Caco-2 (cell line): ENCODE results near the gene SPATA17. TPM values are rescaled to one million over a fixed set of nuclear protein-coding genes. Genes with fewer than 3 reads are reported as not detected.

Experiments
- BruUV-seq: library from RNA; stranded (reverse); fragments of 400-500 nt; replicated peaks from 2 replicates; lab custom pipeline; 2021; lab: Mats Ljungman, UMichigan
- CTCF ChIA-PET: fragments of 300-600 bp; sonication (Branson Sonifier 250); formaldehyde crosslinking; loops from one replicate; lab custom pipeline; 2022; ENCODE audit warnings: antibody characterized with exemption; lab: Charles Lee
- POLR2A ChIA-PET: fragments of 300-600 bp; sonication (Branson Sonifier 250); formaldehyde crosslinking; loops from one replicate; lab custom pipeline; 2022; ENCODE audit warnings: antibody characterized with exemption; lab: Charles Lee
- DNase-seq, 2 experiments: peaks; one replicate each; pipeline versions ENCODE4 v3.0.0 to v3.0.0-alpha.2; 2020 to 2022
- H3K27me3 ChIP-seq: replicated peaks from 2 replicates; pipeline ENCODE4 v1.6.0; 2011; ENCODE audit warnings: low read length; ENCODE audit not compliant: control insufficient read depth, insufficient read depth
- H3K36me3 ChIP-seq: 2 replicates; pipeline ENCODE4 v1.5.1; 2011; ENCODE audit warnings: low read length; ENCODE audit not compliant: control insufficient read depth, insufficient read depth
- H3K4me1 ChIP-seq: fragments of 250-450 bp; sonication (Bioruptor Pico); 2 replicates; pipeline ENCODE4 v1.5.1; 2020; ENCODE audit warnings: mild to moderate bottlenecking
- H3K4me3 ChIP-seq: 2 replicates; pipeline ENCODE4 v1.5.1; 2011; ENCODE audit warnings: low read depth, mild to moderate bottlenecking, control low read depth, low read length
- H3K9me3 ChIP-seq: fragments of 250-450 bp; sonication (Bioruptor Pico); 2 replicates; pipeline ENCODE4 v1.5.1; 2020; ENCODE audit warnings: mild to moderate bottlenecking, moderate library complexity
- H3K27ac Mint-ChIP-seq: one replicate; pipeline ENCODE4 v1.8.0; 2022; ENCODE audit warnings: mixed read lengths; ENCODE audit not compliant: unreplicated experiment
- H3K27me3 Mint-ChIP-seq: one replicate; pipeline ENCODE4 v1.8.0; 2022; ENCODE audit warnings: mixed read lengths; ENCODE audit not compliant: insufficient read depth, unreplicated experiment
- H3K36me3 Mint-ChIP-seq: one replicate; pipeline ENCODE4 v1.8.0; 2022; ENCODE audit warnings: mild to moderate bottlenecking, mixed read lengths; ENCODE audit not compliant: insufficient read depth, unreplicated experiment
- H3K4me1 Mint-ChIP-seq: one replicate; pipeline ENCODE4 v1.8.0; 2022; ENCODE audit warnings: low read depth, mixed read lengths; ENCODE audit not compliant: unreplicated experiment
- H3K4me3 Mint-ChIP-seq: one replicate; pipeline ENCODE4 v1.8.0; 2022; ENCODE audit warnings: mild to moderate bottlenecking, moderate library complexity, mixed read lengths; ENCODE audit not compliant: unreplicated experiment
- H3K9me3 Mint-ChIP-seq: one replicate; pipeline ENCODE4 v1.8.0; 2022; ENCODE audit warnings: mixed read lengths; ENCODE audit not compliant: unreplicated experiment
- intact Hi-C: fragments of 100-400 bp; cut with micrococcal nuclease; formaldehyde crosslinking; loops from one replicate; pipeline ENCODE4 v1.10.0; 2022; ENCODE audit not compliant: unreplicated experiment
- total RNA-seq: library from RNA; stranded (reverse); gene quantifications from 2 replicates; pipeline ENCODE4 v1.2.3, GENCODE V29; 2022
- TF ChIP-seq, protein P1 (sequence below), 2 experiments: fragments of 200-600 bp in 1 of 2; IDR thresholded peaks; 1 replicate in 1 of 2; 2 replicates in 1 of 2; pipeline versions ENCODE4 v1.5.1 to v1.8.0; 2011 to 2022; ENCODE audit warnings: antibody characterized with exemption in 1 of 2, control low read depth in 1 of 2, inconsistent platforms in 1 of 2, low read depth in 1 of 2, low read length in 1 of 2, mild to moderate bottlenecking in 1 of 2, moderate library complexity in 1 of 2; ENCODE audit not compliant: insufficient read depth in 1 of 2, severe bottlenecking in 1 of 2, unreplicated experiment in 1 of 2

Gene SPATA17
- total RNA-seq, 1 experiment from 2014 or later, result 1.1 TPM

DNA sequence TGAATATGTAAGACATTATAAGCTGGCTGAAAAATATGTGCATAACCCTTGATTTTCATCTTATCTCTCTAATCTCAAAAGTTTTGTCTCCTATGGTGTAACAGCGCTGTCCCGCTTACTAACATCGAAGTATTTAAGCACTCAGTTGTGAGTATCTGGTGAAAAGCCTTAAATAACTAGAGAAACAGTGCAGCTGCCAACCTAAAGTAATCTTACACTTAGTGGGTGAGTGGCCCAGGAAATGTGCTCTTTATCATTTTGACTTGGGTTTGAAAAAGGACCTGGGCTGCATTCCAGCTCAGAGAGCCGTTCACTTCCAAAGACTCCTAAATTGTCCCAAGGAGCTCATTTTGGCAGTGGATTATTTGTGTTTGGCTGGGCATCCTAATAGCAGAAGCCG lies 225.9 kb downstream of the SPATA17 start:
- no peaks in the 10 kb centered on the region for H3K9me3 ChIP-seq
- DNase-seq, result no peak
- no peaks in the 10 kb centered on the region for H3K36me3 ChIP-seq
- Mint-ChIP-seq H3K4me3 (no peak overlapping the region), H3K27ac (no peak overlapping the region), H3K4me1 (no peaks in the 10 kb centered on the region), H3K36me3 (no peaks in the 10 kb centered on the region), H3K27me3 (no peaks in the 10 kb centered on the region), H3K9me3 (peaks cover 10% of the 10 kb centered on the region)
- ChIA-PET POLR2A (no interaction called here), CTCF (no interaction called here)
- TF ChIP-seq, protein P1, sequence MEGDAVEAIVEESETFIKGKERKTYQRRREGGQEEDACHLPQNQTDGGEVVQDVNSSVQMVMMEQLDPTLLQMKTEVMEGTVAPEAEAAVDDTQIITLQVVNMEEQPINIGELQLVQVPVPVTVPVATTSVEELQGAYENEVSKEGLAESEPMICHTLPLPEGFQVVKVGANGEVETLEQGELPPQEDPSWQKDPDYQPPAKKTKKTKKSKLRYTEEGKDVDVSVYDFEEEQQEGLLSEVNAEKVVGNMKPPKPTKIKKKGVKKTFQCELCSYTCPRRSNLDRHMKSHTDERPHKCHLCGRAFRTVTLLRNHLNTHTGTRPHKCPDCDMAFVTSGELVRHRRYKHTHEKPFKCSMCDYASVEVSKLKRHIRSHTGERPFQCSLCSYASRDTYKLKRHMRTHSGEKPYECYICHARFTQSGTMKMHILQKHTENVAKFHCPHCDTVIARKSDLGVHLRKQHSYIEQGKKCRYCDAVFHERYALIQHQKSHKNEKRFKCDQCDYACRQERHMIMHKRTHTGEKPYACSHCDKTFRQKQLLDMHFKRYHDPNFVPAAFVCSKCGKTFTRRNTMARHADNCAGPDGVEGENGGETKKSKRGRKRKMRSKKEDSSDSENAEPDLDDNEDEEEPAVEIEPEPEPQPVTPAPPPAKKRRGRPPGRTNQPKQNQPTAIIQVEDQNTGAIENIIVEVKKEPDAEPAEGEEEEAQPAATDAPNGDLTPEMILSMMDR (IDR thresholded peaks at IDR 0.05; ENCODE audit: insufficient read depth in 1 of 2, low read depth in 1 of 2, low read length in 1 of 2, severe bottlenecking in 1 of 2, unreplicated experiment in 1 of 2), result no peak
- no peaks in the 10 kb centered on the region for H3K4me1 ChIP-seq
- no TSS peak for BruUV-seq
- no peaks in the 10 kb centered on the region for H3K27me3 ChIP-seq
- intact Hi-C loops, result no loop called here
- no peak overlapping the region for H3K4me3 ChIP-seq

DNA sequence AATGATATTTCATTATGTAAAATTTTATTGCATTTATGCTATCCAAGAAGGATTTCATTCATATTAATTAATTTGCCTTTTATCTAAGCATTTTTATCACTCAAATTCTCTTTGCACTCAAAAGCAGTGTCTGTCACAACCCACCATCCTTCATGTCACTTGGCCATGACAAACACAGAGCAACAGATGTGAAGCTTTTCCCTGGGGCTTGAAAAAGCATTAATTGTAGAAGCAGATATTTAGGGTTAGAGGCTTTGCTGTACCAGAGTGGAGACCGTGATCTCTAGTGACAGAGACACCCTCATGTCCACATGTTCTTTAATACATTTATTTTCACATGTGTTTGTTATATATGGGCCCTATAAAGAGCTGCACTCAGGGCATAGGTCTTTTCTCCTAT lies 230.5 kb downstream of the SPATA17 start:
- no peaks in the 10 kb centered on the region for H3K36me3 Mint-ChIP-seq
- no peak overlapping the region for H3K4me3 Mint-ChIP-seq
- Histone ChIP-seq H3K9me3 (no peaks in the 10 kb centered on the region), H3K36me3 (no peaks in the 10 kb centered on the region), H3K4me1 (no peaks in the 10 kb centered on the region), H3K27me3 (no peaks in the 10 kb centered on the region), H3K4me3 (no peak overlapping the region)
- H3K27me3 Mint-ChIP-seq, result peaks cover 3% of the 10 kb centered on the region
- TF ChIP-seq, protein P1 (IDR thresholded peaks at IDR 0.05; ENCODE audit: insufficient read depth in 1 of 2, low read depth in 1 of 2, low read length in 1 of 2, severe bottlenecking in 1 of 2, unreplicated experiment in 1 of 2), result no peak
- POLR2A ChIA-PET, result no interaction called here
- peaks cover 10% of the 10 kb centered on the region for H3K9me3 Mint-ChIP-seq
- no peak for DNase-seq
- BruUV-seq, result no TSS peak
- H3K4me1 Mint-ChIP-seq, result no peaks in the 10 kb centered on the region
- intact Hi-C loops, result no loop called here
- CTCF ChIA-PET, result no interaction called here
- no peak overlapping the region for H3K27ac Mint-ChIP-seq

DNA sequence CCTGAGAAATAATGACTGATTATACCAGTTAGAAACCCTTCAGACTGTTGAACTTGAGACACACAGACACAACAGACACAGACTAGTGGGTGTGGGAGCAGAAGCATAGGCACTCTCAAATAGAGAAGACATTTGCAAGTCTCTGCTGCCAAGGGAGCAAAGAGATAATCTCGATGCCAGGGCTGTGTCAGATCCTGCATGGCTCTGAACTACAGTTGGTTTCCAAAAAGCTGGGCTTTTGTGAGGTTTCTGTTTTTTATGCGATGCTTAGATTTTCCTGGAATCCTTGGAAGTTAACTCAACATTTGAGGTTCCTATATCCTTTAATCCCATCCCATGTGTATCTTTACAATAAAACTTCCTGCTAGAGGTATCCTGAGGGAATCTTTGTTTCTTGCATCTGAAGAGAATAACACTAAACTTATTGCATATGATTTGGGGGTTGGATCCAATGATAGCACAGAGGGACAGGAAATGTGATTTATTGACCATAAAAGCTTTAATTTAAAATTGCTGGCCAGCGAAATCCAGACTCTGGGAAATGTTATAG lies 236.4 kb downstream of the SPATA17 start:
- Mint-ChIP-seq H3K4me1 (no peaks in the 10 kb centered on the region), H3K4me3 (no peak overlapping the region), H3K36me3 (no peaks in the 10 kb centered on the region), H3K9me3 (no peaks in the 10 kb centered on the region), H3K27ac (no peak overlapping the region), H3K27me3 (peaks cover 3% of the 10 kb centered on the region)
- no TSS peak for BruUV-seq
- H3K4me3 ChIP-seq, result no peak overlapping the region
- intact Hi-C loops, result no loop called here
- H3K27me3 ChIP-seq, result no peaks in the 10 kb centered on the region; the same call in 1 of the 2 replicates
- no peak for DNase-seq
- ChIA-PET CTCF (no interaction called here), POLR2A (no interaction called here)
- H3K9me3 ChIP-seq, result no peaks in the 10 kb centered on the region
- no peaks in the 10 kb centered on the region for H3K36me3 ChIP-seq
- TF ChIP-seq, protein P1 (IDR thresholded peaks at IDR 0.05; ENCODE audit: insufficient read depth in 1 of 2, low read depth in 1 of 2, low read length in 1 of 2, severe bottlenecking in 1 of 2, unreplicated experiment in 1 of 2), result no peak
- H3K4me1 ChIP-seq, result no peaks in the 10 kb centered on the region
